Left lung (tissue), 10 donors: Measurements from ENCODE around the gene SUSD1. TPM values are rescaled to one million over a fixed set of nuclear protein-coding genes. Genes with fewer than 3 reads are reported as not detected.
"Not testable (repeated sequence)": the region's sequence is repeated elsewhere in the genome, so short reads cannot be mapped to it uniquely, and the experiment has no call there.

Experiments
- ATAC-seq: fragments of 200-7000 bp; cut with Tn5 transposase; one replicate; pipeline ENCODE4 v1.9.1; 2020; ENCODE audit warnings: moderate library complexity
- DNase-seq, 4 donors: peaks; one replicate each; pipeline ENCODE4 v3.0.0-alpha.2; 2013 to 2020
- H3K27ac ChIP-seq, 2 donors: fragments of 200-600 bp; sonication (generic) in 1 of 2; one replicate each; pipeline versions ENCODE4 v1.5.0 to v1.8.0; 2020 to 2021
- H3K27me3 ChIP-seq, 2 donors: fragments of 200-600 bp; sonication (generic) in 1 of 2; one replicate each; pipeline versions ENCODE4 v1.5.0 to v1.8.0; 2020 to 2021
- H3K36me3 ChIP-seq, 2 donors: fragments of 200-600 bp; sonication (generic) in 1 of 2; one replicate each; pipeline versions ENCODE4 v1.5.0 to v1.8.0; 2020 to 2021
- H3K4me1 ChIP-seq, 2 donors: fragments of 200-600 bp; one replicate each; pipeline ENCODE4 v1.8.0; 2021
- H3K4me3 ChIP-seq, 2 donors: fragments of 200-600 bp; sonication (generic) in 1 of 2; one replicate each; pipeline versions ENCODE4 v1.5.0 to v1.8.0; 2020 to 2021; ENCODE audit warnings: mild to moderate bottlenecking in 1 of 2
- H3K9me3 ChIP-seq, 2 donors: fragments of 200-600 bp; sonication (generic) in 1 of 2; one replicate each; pipeline versions ENCODE4 v1.5.0 to v1.8.0; 2020 to 2021
- CTCF ChIP-seq, 2 donors: fragments of 200-600 bp; sonication (generic) in 1 of 2; IDR thresholded peaks; one replicate each; pipeline versions ENCODE4 v1.5.0 to v1.8.0; 2021; ENCODE audit warnings: antibody characterized with exemption in 2 of 2
- intact Hi-C, 2 donors: fragments of 100-400 bp; cut with DNase I; formaldehyde crosslinking; loops; one replicate each; pipeline versions ENCODE4 v1.11.2 to v1.14.2; 2022
- polyA plus RNA-seq, 6 donors: library from polyadenylated mRNA; unstranded; fragments of 120-200 nt; gene quantifications; one replicate each; pipeline ENCODE4 v1.2.1, GENCODE V29; 2013; ENCODE audit not compliant: insufficient read length in 6 of 6
- total RNA-seq, 2 donors: library from RNA; stranded (reverse); fragmentation: NEBNext Ultra II Directional; extraction: Animal tissue kit (Norgen Biotek cat#: 25700); gene quantifications; one replicate each; pipeline ENCODE4 v1.2.1, GENCODE V29; 2021
- donor health status: DM: no; HTN: yes; CAD: no.
- donor health status: DM: no; HTN: no; CAD: no.

Gene SUSD1
- total and polyA plus RNA-seq, 8 donors, result 26.7 to 41.8 (median 32.8) TPM

DNA sequence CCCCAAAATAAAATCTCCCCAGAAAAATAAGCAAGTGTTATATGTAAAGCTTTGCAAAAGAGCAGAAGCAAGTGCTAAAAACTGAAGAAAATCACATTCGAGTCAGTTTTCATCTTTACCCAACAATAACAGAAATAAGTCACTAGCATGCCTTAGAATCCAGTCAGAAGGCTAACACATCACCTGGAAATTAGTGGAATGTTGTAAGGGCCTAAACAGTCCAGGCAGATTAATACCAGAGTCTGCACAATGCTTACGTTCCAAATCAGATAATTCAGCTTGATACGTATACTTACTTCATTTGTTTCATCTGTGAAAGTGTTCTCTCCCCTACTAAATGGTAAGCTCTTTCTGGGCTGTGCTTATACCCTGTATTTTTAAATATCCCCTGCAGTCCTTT, 42.7 kb downstream of the SUSD1 start:
- Histone ChIP-seq H3K27me3 (no peaks in the 10 kb centered on the region), H3K4me3 (no peak overlapping the region), H3K9me3 (peaks cover 0 to 3% of the 10 kb centered on the region in 2 donors), H3K4me1 (no peaks in the 10 kb centered on the region), H3K36me3 (peaks cover 0 to 27% of the 10 kb centered on the region in 2 donors), H3K27ac (no peak overlapping the region)
- intact Hi-C loops, result no loop called here
- no peak for TF ChIP-seq CTCF (IDR thresholded peaks at IDR 0.05)
- ATAC-seq (no peak), DNase-seq (no peak)

DNA sequence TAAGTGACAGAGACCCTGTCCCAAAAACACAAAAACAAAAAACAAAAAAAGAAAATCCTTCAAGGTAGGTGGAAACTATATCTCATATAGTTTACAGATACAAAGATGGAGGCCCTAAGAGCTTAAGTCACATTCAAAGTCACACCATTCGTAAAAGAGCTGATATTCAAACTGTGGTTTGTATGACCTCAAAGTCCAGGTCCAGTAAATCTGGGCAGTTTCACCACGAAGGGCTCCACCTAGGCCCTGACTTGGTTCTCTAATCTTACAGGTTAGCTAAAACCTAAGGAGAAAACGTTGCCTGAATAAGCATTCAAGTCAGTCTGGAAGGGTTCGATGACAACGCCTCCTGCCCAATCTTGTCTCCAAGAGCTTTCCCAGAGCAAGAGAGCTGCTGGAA, 44.1 kb downstream of the SUSD1 start:
- intact Hi-C loops, result no loop called here
- TF ChIP-seq CTCF (IDR thresholded peaks at IDR 0.05), result no peak

DNA sequence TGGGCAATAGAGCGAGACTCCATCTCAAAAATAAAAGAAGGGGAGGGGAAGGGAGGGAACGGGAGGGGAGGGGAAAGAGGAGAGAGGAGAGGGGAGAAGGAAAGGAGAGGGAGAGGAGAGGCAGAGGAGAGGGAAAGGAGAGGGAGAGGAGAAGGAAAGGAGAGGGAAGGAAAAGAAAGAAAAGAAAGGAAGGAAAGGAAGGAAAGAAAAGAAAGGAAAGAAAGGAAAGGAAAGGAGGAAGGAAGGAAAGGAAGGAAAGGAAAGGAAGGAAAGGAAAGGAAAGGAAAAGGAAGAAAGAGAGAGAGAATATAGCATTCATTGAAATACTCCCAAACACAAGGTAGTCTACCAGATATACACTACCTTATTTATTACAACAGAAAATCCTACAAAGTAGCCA, 44.8 kb downstream of the SUSD1 start:
- DNase-seq (no peak), ATAC-seq (no peak)
- Histone ChIP-seq H3K36me3 (peaks cover 0 to 15% of the 10 kb centered on the region in 2 donors), H3K27ac (no peak overlapping the region), H3K9me3 (peaks cover 0 to 3% of the 10 kb centered on the region in 2 donors), H3K4me3 (no peak overlapping the region), H3K4me1 (no peaks in the 10 kb centered on the region), H3K27me3 (no peaks in the 10 kb centered on the region)
- TF ChIP-seq CTCF (IDR thresholded peaks at IDR 0.05), result no peak
- intact Hi-C loops, result no loop called here

More for the DNA sequence above, 44.1 kb downstream of the SUSD1 start:
- peaks cover 0 to 3% of the 10 kb centered on the region in 2 donors for H3K9me3 ChIP-seq
- no peaks in the 10 kb centered on the region for H3K27me3 ChIP-seq
- H3K36me3 ChIP-seq, result peaks cover 0 to 17% of the 10 kb centered on the region in 2 donors
- DNase-seq (no peak), ATAC-seq (no peak)
- H3K4me1 ChIP-seq, result no peaks in the 10 kb centered on the region
- no peak overlapping the region for H3K4me3 ChIP-seq
- no peak overlapping the region for H3K27ac ChIP-seq

GRCh38 chr9:112129246-112129645, 45.9 kb downstream of the SUSD1 start:
- no peaks in the 10 kb centered on the region for H3K27me3 ChIP-seq
- H3K36me3 ChIP-seq, result peaks cover 0 to 16% of the 10 kb centered on the region in 2 donors
- peaks cover 0 to 2% of the 10 kb centered on the region in 2 donors for H3K9me3 ChIP-seq
- DNase-seq, result no peak
- intact Hi-C loops, result no loop called here
- no peak overlapping the region for H3K27ac ChIP-seq
- ATAC-seq, result no peak
- no peaks in the 10 kb centered on the region for H3K4me1 ChIP-seq
- no peak for TF ChIP-seq CTCF (IDR thresholded peaks at IDR 0.05)
- no peak overlapping the region for H3K4me3 ChIP-seq

- H3K27ac ChIP-seq, H3K4me1 ChIP-seq, H3K9me3 ChIP-seq, H3K27me3 ChIP-seq, H3K4me3 ChIP-seq, intact Hi-C loops, DNase-seq, ATAC-seq: not testable (repeated sequence)
- H3K36me3 ChIP-seq, result peaks cover 0 to 24% of the 10 kb centered on the region in 2 donors
These were observed 46.7 kb downstream of the SUSD1 start for GRCh38 chr9:112128399-112128798.

GRCh38 chr9:112127281-112127680, 47.8 kb downstream of the SUSD1 start:
- ATAC-seq (no peak), DNase-seq (no peak)
- Histone ChIP-seq H3K4me1 (no peaks in the 10 kb centered on the region), H3K4me3 (no peak overlapping the region), H3K36me3 (peaks cover 0 to 26% of the 10 kb centered on the region in 2 donors), H3K27me3 (no peaks in the 10 kb centered on the region), H3K27ac (no peak overlapping the region), H3K9me3 (no peaks in the 10 kb centered on the region)
- intact Hi-C loops, result no loop called here
- no peak for TF ChIP-seq CTCF (IDR thresholded peaks at IDR 0.05)
